HG03571 (cell line): ENCODE results near the gene DEFB110.

Source experiments
- ATAC-seq: cut with Tn5 transposase; IDR thresholded peaks from one replicate; pipeline ENCODE4 v1.9.1; 2021; ENCODE audit not compliant: unreplicated experiment

DEFB110 gene

DNA sequence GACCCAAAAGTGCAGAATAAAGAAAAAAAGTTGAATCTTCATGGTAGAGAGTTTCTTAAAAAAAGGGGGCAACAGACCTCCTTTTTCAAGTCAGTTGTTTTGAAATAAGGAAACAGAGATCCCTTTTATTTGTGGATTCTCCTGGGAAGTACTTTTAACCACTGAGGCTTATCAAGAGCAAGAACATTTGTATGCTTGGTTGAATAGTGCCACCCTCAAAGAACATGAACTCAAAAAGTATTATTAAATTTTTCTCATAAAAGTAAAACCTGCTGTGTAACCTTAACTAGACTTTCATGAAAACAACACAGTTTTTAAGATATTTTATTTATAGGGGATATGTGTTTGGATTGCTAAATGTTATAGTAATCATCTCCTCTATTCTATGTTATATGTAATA, at the start of gene DEFB110:
TSS of gene DEFB110 (minus strand) at position 101 of the 400 bp plus-strand sequence. CDS start at position 42, 59 bp downstream.
- no peak for ATAC-seq

DNA sequence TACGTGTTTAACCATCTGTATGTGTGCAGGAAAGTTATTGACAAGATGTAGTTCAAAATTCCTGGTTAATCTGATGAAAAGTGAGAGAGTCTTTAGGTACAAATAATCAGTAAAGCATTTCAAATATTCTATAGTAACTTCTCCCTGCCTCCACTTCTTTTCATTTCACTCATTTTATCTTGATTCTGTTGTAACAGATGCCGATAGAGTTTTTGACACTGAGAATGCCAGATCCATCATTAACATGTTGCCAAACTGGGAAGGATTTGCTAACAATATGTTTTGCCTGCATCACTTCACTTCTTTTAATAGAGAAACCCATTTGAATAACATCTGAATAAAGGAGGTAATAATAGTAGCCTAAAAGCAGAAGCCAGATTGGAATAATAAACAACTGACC, 48.3 kb upstream of the DEFB110 start:
- ATAC-seq, result no peak

DNA sequence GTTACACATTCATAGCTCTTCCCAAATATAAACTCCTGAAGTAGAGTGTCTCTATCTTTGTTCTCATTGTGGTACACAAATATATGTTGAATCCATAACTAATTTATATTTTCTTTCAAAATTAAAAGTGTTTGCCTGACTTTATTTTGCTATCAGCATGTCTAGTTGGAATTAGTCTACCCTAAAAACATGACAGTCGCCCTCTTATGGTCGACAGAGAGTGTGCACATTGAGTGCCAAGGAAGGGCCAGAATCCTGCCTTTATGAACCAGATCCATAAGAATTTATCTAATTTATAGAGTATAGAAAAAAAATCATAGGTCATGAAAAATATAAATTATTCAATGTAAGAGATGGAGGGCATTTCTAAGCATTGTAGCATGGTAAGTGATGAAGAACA, 40.3 kb upstream of the DEFB110 start:
- ATAC-seq, result no peak

DNA sequence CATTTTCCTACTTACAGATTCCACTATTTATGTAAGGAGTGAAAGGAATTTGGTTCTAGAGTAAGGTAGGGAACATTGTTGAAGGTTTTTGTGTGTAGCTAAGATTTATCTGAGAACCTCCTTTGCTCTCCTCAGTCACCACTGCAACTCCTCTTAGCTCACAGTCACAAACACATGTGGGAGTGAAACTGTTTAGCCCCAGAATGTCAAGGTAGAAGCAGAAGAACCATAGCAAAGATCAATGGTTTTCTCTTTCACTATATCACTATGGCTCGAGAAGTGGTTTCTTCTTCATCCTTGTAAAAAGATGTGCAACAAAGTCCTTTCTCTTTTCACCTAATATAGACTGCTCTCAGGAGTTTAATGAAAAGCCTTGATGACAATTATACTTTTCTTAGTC, 34.4 kb upstream of the DEFB110 start:
- ATAC-seq, result no peak

DNA sequence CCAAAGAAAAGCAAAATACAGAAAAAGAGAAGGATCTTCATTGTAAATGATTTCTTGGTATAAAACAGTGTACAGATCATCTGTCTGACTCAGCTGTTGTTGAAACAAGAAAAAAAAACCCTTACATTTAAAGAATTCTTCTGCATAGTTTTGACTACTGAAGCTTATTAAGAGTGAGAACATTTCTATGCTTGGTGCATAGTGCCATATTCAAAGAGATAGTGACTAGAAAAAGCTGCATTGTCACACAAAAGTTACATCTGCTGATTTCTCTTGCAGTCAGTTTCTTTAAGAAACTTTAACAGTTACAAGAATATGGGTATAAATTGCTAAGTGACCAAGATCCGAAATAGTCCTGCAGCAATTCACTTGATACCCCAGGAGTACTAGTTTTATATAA, 28.0 kb upstream of the DEFB110 start, which contains the start of gene DEFB112:
TSS of gene DEFB112 (minus strand) at position 101 of the 400 bp plus-strand sequence. CDS start at position 41, 60 bp downstream.
- no peak for ATAC-seq

DNA sequence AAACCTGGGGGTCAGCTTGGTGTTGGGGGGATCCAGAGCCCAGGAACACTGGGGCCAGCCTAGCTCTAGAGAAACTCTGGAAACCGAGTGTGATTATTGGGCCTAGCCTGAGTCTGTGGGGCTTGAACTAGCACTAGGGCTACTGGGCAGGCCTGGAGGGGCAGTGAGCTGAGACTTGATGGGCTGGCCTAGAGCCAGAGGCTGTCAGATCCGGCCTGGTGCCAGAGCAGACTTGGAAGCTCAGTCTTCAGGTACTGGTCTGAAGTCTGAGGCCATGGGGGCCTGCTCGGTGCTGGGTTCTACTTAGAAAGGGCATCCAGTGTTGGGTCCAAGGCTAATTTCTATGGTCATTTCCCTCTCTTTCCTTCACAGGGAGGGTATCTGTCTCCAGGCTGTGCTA, 25.2 kb upstream of the DEFB110 start:
- ATAC-seq, result no peak

DNA sequence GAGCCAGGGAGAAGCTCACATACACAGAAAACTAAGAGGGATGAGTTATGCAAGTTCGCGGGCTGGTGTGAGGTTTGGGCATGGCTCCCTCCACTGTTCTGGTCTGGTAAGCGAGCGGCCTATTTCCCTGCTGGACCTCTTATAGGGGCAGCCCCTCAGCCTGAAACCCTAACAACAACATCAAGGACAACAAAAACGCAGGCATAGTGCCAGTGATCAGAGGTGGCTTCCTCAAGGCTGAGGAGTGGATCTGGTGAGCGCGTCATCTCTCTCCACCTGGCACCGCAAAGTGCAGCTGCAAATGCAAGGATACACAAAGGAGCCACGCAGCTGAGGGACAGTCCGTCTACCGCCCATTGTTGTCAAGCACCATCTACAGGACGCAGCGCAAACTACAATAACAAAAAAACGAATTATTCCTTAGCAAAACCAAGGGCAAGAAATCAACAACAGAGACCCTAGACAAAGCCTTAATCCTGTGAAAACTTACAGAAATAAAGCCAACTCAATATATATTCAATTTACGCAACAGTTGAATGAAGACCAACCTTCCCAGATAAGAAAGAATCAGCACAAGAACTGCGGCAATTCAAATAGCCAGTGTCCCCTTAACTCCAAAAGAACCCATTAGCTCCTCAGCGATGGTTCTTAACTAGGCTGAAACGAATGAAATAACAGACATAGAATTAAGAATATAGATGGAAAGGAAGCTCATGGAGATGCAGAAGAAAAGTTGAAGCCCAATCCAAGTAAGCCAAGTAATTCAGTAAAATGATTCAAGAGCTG, 9.2 kb upstream of the DEFB110 start:
- ATAC-seq, result no peak

DNA sequence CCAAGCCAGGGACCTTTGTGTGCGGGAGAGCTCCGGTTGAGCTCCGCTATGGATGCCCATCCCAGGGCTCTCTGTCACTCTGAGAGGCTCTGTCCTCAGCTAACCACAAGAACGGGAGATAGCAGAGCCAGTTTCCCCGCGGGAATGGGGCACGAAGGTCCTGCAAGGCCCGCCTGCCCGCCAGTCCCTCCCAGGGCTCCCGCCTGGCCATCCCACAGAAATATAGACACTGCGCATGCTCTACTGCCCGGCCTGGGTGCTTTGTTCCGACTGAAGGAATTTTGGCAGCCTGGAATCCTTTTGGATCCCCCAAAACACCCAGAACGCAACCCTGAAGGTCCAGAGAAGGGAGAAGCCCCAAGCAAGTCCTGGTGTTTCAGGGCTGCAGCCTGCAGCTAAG, 8.6 kb upstream of the DEFB110 start:
- no peak for ATAC-seq

DNA sequence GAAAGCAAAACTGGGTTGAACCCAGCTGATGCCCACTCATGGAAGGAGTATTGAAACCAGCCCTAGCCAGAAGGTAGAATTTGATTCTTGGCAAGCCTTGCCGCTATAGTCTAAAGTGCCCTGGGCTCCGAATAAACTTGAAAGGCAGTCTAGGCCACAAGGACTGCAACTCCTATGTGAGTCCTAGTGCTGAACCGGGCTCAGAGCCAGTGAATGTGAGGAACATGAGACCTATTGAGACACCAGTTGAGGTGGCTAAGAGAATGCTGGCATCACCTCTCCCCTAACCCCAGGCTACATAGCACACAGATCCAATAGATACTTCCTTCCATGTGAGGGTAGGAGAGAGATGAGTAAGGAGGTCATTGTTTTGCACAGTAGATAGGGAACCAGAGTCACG, 3.5 kb upstream of the DEFB110 start:
- no peak for ATAC-seq

DNA sequence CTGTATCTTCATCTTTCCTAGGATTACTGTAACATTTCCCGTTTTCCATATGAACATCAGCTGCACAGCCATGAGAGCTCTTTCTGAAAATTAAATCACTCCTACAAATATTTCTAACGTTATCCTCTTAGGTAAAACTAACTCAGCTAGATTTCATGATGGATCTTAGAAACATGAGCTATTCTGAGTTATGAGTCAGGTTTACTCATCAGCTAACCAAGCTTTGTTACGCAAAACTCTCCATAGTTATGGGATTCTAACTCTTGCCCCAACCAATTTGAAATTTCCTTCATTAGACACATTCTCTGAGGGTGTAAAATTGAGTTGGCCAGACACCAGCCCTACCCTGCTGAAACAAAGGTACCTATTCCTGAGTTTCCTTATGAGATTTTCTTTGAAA, 14.0 kb downstream of the DEFB110 start:
- ATAC-seq, result no peak

DNA sequence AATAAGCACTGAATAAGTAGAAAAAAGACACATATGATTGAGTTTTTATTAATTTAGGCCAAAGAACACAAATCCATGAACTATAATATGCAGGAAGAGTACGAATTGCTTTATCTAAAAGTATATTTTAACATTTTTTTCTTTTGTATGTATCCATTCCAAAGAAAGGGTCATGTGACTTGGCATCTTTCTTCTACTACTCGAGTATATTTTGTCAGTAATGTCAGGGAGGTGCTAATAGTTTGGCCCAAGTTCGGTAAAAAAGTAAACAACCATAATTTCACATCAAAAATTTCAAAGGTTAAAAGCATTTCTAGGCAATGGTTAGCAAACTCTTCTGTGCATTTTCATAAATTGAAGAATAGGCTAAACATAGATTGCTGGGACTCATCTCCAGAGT, 18.7 kb downstream of the DEFB110 start:
- no peak for ATAC-seq

DNA sequence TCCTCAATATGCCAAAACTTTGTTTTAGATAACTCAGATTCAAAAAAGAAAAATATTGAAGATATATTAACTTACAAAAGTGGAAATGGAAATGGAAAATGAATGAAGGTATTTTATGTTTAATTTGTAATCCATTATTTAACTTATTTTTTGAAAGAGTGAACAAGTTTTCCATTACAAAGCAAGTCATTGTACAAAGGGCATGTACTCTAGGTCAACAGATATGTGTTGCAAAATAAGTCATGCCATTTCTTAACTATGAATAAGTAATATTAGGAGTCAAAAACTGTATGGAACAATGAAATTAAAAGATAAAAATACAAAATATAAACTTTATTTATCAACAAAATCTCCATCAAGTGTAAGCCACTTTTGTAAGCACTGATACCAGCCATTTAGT, 26.5 kb downstream of the DEFB110 start:
- ATAC-seq, result no peak

DNA sequence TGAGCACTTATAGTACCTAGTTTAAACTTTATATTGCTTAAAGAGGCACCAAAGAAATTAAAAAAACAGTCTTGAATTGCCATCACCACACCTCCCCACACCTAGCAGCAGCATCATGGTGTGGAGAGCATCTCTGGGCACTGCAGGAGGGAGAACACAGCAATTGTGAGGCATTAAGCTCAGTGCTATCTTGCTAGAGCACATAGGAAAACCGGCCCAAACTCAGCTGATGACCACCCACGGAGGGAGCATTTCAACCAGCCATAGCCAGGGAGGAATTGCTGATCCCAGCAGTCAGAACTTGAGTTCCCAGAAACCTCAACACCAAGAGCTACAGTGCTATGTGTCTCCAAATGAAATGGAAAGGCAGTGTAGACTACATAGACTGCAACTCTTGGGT, 32.9 kb downstream of the DEFB110 start:
- no peak for ATAC-seq

DNA sequence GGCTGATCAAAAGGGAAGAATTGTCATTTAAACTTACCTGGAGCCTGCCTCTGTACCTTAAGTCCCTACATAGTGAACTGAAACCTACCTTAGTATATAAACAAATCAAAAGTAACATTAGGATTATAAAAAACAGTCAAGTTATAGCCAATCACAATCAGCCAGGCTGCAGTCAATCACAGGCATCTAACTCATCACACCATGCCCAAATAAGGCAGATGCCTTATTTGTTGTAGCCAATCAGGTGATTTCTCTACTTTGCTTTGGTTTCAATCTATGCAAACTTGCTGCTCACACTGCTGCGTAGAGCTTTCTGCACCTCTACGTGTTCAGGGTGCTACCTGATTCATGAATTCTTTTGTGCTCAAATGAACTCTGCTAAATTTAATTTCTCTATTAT, 34.0 kb downstream of the DEFB110 start:
- ATAC-seq, result no peak

DNA sequence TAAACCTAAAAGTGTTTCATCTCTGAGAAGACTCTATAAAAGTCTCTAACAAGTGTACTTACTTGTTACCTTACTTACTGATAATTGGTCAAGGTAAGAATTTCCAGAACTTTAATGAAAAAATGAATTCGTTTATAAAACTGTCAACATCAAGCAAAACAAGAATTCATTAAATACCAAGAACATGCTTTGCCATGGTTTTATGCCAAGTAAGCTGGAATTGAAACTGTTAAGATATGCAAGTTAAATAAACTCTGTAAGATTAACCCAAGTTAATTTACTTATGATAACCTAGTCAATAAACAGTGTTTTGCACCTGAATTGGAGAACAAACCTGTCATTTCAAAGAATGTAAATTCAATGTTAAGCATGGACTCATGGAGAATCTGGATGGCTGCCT, 35.2 kb downstream of the DEFB110 start:
- ATAC-seq, result no peak

DNA sequence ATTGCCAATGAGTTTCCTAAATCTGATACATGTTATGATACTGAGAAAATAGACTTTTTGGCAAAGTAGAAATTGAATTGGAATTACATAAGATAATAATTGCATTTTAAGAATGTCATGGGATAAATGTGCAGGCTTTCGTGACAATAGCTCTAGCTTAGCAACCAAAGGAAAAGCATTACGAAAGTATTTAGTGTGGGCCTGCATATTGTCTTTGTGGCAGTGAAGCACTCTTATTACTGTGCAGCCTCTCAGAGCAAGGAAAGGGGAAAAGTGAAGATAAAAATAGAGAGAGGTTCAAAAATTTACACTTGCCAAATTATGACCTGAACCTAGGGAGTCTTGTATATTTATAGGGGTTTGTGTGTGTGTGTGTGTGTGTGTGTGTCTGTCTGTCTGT, 39.7 kb downstream of the DEFB110 start:
- no peak for ATAC-seq

DNA sequence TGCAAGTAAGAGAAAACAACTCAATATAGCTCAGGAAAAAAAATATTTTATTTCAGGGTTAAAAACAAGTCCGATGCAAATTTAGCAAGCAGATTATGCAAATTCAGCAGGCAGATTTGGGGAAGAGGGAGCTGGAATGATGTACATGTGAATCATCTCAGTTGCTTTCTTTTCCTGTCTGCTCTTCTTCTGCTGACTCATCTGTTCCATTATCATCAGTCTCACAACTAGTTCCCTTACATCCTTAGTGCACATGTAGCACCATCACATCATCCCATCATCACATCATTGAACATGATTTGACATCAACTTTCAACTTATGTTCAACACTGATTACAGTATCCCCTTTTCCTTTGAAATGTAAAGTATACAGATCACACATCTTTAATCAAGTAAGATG, 40.9 kb downstream of the DEFB110 start:
- no peak for ATAC-seq

DNA sequence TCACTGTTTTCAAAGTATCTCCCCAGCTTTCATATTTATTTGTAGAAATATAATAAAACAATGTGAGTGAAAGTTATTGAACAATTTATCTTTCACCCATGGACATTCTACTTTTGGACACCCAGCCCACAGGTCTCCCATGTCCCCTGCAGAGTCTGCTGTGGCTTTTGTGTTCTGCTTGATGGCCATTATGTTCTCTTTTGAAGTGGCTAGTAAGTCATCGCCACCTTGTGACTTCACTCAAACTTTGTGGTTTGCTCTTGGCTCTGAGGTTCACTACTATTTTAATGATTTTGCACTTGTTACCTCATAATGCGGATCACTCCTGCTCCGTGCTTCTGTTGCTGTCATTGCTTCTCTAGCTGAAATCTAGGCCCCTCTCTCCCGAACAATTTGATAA, 42.2 kb downstream of the DEFB110 start:
- no peak for ATAC-seq

DNA sequence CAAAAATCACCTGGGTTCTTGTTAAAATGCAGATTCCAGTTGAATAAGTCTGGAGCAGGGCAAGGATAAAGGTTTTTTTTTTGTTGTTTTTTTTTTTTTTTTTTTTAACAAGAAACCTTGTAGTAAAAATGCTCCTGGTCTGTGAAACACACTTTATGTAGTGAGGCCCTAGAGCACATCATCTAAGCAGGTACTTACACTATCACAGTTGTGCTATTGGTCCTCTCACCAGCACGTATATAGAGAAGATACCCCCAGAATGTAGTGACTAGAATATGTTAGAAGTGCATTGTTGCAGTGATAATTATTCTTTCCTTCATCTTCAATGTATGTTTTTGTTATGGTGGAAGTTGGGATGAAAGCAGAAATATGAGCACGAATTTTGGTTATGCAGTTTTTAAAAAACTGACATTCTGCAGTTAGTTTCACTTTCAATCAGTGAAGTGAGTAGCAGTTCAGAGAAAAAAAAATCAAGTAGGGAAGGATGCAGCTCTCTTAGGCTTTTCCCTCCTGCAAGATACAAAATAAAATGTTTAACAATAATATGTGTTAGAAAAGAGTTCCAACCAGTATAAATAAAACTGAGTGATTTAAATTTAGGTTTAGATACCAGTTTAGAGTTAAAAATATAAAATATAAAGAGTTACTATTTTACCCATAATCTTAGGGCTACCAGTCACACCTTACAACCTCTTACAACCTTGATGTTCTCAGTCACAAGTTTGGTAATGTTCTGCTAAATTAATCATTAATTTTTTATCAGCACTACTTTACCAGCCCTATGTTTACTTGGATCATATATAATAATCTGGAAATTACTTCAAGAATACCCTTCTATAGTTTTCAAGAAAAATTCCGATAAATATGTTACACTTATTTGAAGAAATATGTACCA, 43.2 kb downstream of the DEFB110 start:
- no peak for ATAC-seq

DNA sequence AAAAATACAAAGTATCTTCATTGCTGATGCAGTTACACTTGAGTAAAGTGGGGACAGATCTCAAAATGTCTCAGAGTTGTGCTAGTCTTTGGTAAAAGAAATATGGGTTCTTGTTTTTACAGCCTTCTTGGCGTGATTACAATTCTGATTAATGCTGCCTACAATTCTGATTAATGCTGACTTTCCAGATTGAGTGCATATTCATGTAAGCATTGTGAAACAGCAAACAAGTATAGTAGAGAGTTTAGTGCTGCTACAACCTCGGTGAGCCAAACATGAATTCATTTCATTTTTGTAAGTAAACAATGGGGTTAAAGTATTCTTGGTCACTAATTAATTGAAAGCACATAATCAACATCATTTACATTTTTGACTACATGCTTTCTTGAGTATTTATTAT, 52.2 kb downstream of the DEFB110 start, which contains the start of gene DEFB113:
TSS of gene DEFB113 (minus strand) at position 21 of the 400 bp plus-strand sequence. CDS start at position 21, 0 bp downstream.
- no peak for ATAC-seq
